ENCODE measurements around the gene STAT4.

STAT4 gene

GRCh38 chr2:191051177-191051576, 99.6 kb downstream of the STAT4 start:
- Histone ChIP-seq H3K4me1 (ENCODE audit: control insufficient read depth in 1 of 2, insufficient read depth in 2 of 2, low read length in 2 of 2) (peaks cover 0 to 3% of the 10 kb centered on the region in 2 donors), H3K36me3 (ENCODE audit: control insufficient read depth in 1 of 2, insufficient read depth in 2 of 2, low read length in 2 of 2) (no peaks in the 10 kb centered on the region), H3K27ac (ENCODE audit: low read length) (no peak overlapping the region), H3K4me3 (ENCODE audit: low read depth in 1 of 2, low read length in 2 of 2) (no peak overlapping the region), H3K27me3 (ENCODE audit: low read depth, low read length) (no peaks in the 10 kb centered on the region), H3K9me3 (ENCODE audit: control insufficient read depth in 1 of 2, low read length in 2 of 2) (no peaks in the 10 kb centered on the region)

- H3K4me1 ChIP-seq (ENCODE audit: control insufficient read depth in 1 of 2, insufficient read depth in 2 of 2, low read length in 2 of 2) = peaks cover 0 to 3% of the 10 kb centered on the region in 2 donors
- no peaks in the 10 kb centered on the region for H3K9me3 ChIP-seq (ENCODE audit: control insufficient read depth in 1 of 2, low read length in 2 of 2)
- H3K27me3 ChIP-seq (ENCODE audit: low read depth, low read length) = no peaks in the 10 kb centered on the region
- no peak overlapping the region for H3K4me3 ChIP-seq (ENCODE audit: low read depth in 1 of 2, low read length in 2 of 2)
- H3K27ac ChIP-seq (ENCODE audit: low read length) = no peak overlapping the region
- no peaks in the 10 kb centered on the region for H3K36me3 ChIP-seq (ENCODE audit: control insufficient read depth in 1 of 2, insufficient read depth in 2 of 2, low read length in 2 of 2)
Observed at GRCh38 chr2:191050640-191050987, 100.2 kb downstream of the STAT4 start.

GRCh38 chr2:191049728-191050639, 100.8 kb downstream of the STAT4 start:
- Histone ChIP-seq H3K4me3 (ENCODE audit: low read depth in 1 of 2, low read length in 2 of 2) (no peak overlapping the region), H3K27me3 (ENCODE audit: low read depth, low read length) (no peaks in the 10 kb centered on the region), H3K9me3 (ENCODE audit: control insufficient read depth in 1 of 2, low read length in 2 of 2) (no peaks in the 10 kb centered on the region), H3K4me1 (ENCODE audit: control insufficient read depth in 1 of 2, insufficient read depth in 2 of 2, low read length in 2 of 2) (peaks cover 0 to 3% of the 10 kb centered on the region in 2 donors), H3K27ac (ENCODE audit: low read length) (peak overlapping the region; percentile 3), H3K36me3 (ENCODE audit: control insufficient read depth in 1 of 2, insufficient read depth in 2 of 2, low read length in 2 of 2) (no peaks in the 10 kb centered on the region)

- no peak overlapping the region for H3K4me3 ChIP-seq (ENCODE audit: low read depth in 1 of 2, low read length in 2 of 2)
- peaks cover 0 to 3% of the 10 kb centered on the region in 2 donors for H3K4me1 ChIP-seq (ENCODE audit: control insufficient read depth in 1 of 2, insufficient read depth in 2 of 2, low read length in 2 of 2)
- no peak overlapping the region for H3K27ac ChIP-seq (ENCODE audit: low read length)
- no peaks in the 10 kb centered on the region for H3K27me3 ChIP-seq (ENCODE audit: low read depth, low read length)
- no peaks in the 10 kb centered on the region for H3K36me3 ChIP-seq (ENCODE audit: control insufficient read depth in 1 of 2, insufficient read depth in 2 of 2, low read length in 2 of 2)
- H3K9me3 ChIP-seq (ENCODE audit: control insufficient read depth in 1 of 2, low read length in 2 of 2) = peaks cover 0 to 3% of the 10 kb centered on the region in 2 donors
Observed at GRCh38 chr2:191048073-191048472, 102.7 kb downstream of the STAT4 start.

GRCh38 chr2:191045141-191045540, 105.7 kb downstream of the STAT4 start:
- H3K27me3 ChIP-seq (ENCODE audit: low read depth, low read length) = no peaks in the 10 kb centered on the region
- no peaks in the 10 kb centered on the region for H3K4me1 ChIP-seq (ENCODE audit: control insufficient read depth in 1 of 2, insufficient read depth in 2 of 2, low read length in 2 of 2)
- peaks cover 0 to 3% of the 10 kb centered on the region in 2 donors for H3K9me3 ChIP-seq (ENCODE audit: control insufficient read depth in 1 of 2, low read length in 2 of 2)
- no peak overlapping the region for H3K4me3 ChIP-seq (ENCODE audit: low read depth in 1 of 2, low read length in 2 of 2)
- no peaks in the 10 kb centered on the region for H3K36me3 ChIP-seq (ENCODE audit: control insufficient read depth in 1 of 2, insufficient read depth in 2 of 2, low read length in 2 of 2)
- no peak overlapping the region for H3K27ac ChIP-seq (ENCODE audit: low read length)

GRCh38 chr2:191043438-191043837, 107.4 kb downstream of the STAT4 start:
- no peaks in the 10 kb centered on the region for H3K36me3 ChIP-seq (ENCODE audit: control insufficient read depth in 1 of 2, insufficient read depth in 2 of 2, low read length in 2 of 2)
- H3K9me3 ChIP-seq (ENCODE audit: control insufficient read depth in 1 of 2, low read length in 2 of 2) = peaks cover 0 to 3% of the 10 kb centered on the region in 2 donors
- H3K27me3 ChIP-seq (ENCODE audit: low read depth, low read length) = no peaks in the 10 kb centered on the region
- H3K27ac ChIP-seq (ENCODE audit: low read length) = no peak overlapping the region
- no peaks in the 10 kb centered on the region for H3K4me1 ChIP-seq (ENCODE audit: control insufficient read depth in 1 of 2, insufficient read depth in 2 of 2, low read length in 2 of 2)
- H3K4me3 ChIP-seq (ENCODE audit: low read depth in 1 of 2, low read length in 2 of 2) = no peak overlapping the region

- Histone ChIP-seq H3K36me3 (ENCODE audit: control insufficient read depth in 1 of 2, insufficient read depth in 2 of 2, low read length in 2 of 2) (no peaks in the 10 kb centered on the region), H3K4me3 (ENCODE audit: low read depth in 1 of 2, low read length in 2 of 2) (no peak overlapping the region), H3K27ac (ENCODE audit: low read length) (no peak overlapping the region), H3K9me3 (ENCODE audit: control insufficient read depth in 1 of 2, low read length in 2 of 2) (peaks cover 0 to 3% of the 10 kb centered on the region in 2 donors), H3K27me3 (ENCODE audit: low read depth, low read length) (no peaks in the 10 kb centered on the region), H3K4me1 (ENCODE audit: control insufficient read depth in 1 of 2, insufficient read depth in 2 of 2, low read length in 2 of 2) (no peaks in the 10 kb centered on the region)
Observed at GRCh38 chr2:191041418-191042161, 109.2 kb downstream of the STAT4 start.

GRCh38 chr2:191039616-191040015, 111.2 kb downstream of the STAT4 start:
- Histone ChIP-seq H3K27me3 (ENCODE audit: low read depth, low read length) (no peaks in the 10 kb centered on the region), H3K36me3 (ENCODE audit: control insufficient read depth in 1 of 2, insufficient read depth in 2 of 2, low read length in 2 of 2) (no peaks in the 10 kb centered on the region), H3K27ac (ENCODE audit: low read length) (no peak overlapping the region), H3K4me3 (ENCODE audit: low read depth in 1 of 2, low read length in 2 of 2) (no peak overlapping the region), H3K9me3 (ENCODE audit: control insufficient read depth in 1 of 2, low read length in 2 of 2) (peaks cover 0 to 3% of the 10 kb centered on the region in 2 donors), H3K4me1 (ENCODE audit: control insufficient read depth in 1 of 2, insufficient read depth in 2 of 2, low read length in 2 of 2) (no peaks in the 10 kb centered on the region)

- Histone ChIP-seq H3K4me1 (ENCODE audit: control insufficient read depth in 1 of 2, insufficient read depth in 2 of 2, low read length in 2 of 2) (no peaks in the 10 kb centered on the region), H3K9me3 (ENCODE audit: control insufficient read depth in 1 of 2, low read length in 2 of 2) (no peaks in the 10 kb centered on the region), H3K4me3 (ENCODE audit: low read depth in 1 of 2, low read length in 2 of 2) (no peak overlapping the region), H3K27ac (ENCODE audit: low read length) (no peak overlapping the region), H3K36me3 (ENCODE audit: control insufficient read depth in 1 of 2, insufficient read depth in 2 of 2, low read length in 2 of 2) (no peaks in the 10 kb centered on the region), H3K27me3 (ENCODE audit: low read depth, low read length) (no peaks in the 10 kb centered on the region)
Observed at GRCh38 chr2:191038741-191039140, 112.1 kb downstream of the STAT4 start.

- no peaks in the 10 kb centered on the region for H3K36me3 ChIP-seq (ENCODE audit: control insufficient read depth in 1 of 2, insufficient read depth in 2 of 2, low read length in 2 of 2)
- H3K9me3 ChIP-seq (ENCODE audit: control insufficient read depth in 1 of 2, low read length in 2 of 2) = no peaks in the 10 kb centered on the region
- H3K27ac ChIP-seq (ENCODE audit: low read length) = no peak overlapping the region
- no peak overlapping the region for H3K4me3 ChIP-seq (ENCODE audit: low read depth in 1 of 2, low read length in 2 of 2)
- no peaks in the 10 kb centered on the region for H3K4me1 ChIP-seq (ENCODE audit: control insufficient read depth in 1 of 2, insufficient read depth in 2 of 2, low read length in 2 of 2)
- no peaks in the 10 kb centered on the region for H3K27me3 ChIP-seq (ENCODE audit: low read depth, low read length)
Observed at GRCh38 chr2:191038241-191038725, 112.5 kb downstream of the STAT4 start.

- Histone ChIP-seq H3K27me3 (ENCODE audit: low read depth, low read length) (no peaks in the 10 kb centered on the region), H3K27ac (ENCODE audit: low read length) (no peak overlapping the region), H3K9me3 (ENCODE audit: control insufficient read depth in 1 of 2, low read length in 2 of 2) (no peaks in the 10 kb centered on the region), H3K36me3 (ENCODE audit: control insufficient read depth in 1 of 2, insufficient read depth in 2 of 2, low read length in 2 of 2) (no peaks in the 10 kb centered on the region), H3K4me3 (ENCODE audit: low read depth in 1 of 2, low read length in 2 of 2) (no peak overlapping the region), H3K4me1 (ENCODE audit: control insufficient read depth in 1 of 2, insufficient read depth in 2 of 2, low read length in 2 of 2) (no peaks in the 10 kb centered on the region)
Observed at GRCh38 chr2:191037351-191037750, 113.4 kb downstream of the STAT4 start.
